ENCODE measurements around the gene ANKRD63.

ANKRD63 gene

GRCh38 chr15:40245666-40246450, 37.0 kb downstream of the ANKRD63 start:
- no peak overlapping the region for H3K4me3 ChIP-seq (ENCODE audit: low read depth, low read length)

GRCh38 chr15:40244961-40245523, 37.8 kb downstream of the ANKRD63 start:
- no peak overlapping the region for H3K4me3 ChIP-seq (ENCODE audit: low read depth, low read length)

- H3K4me3 ChIP-seq (ENCODE audit: low read depth, low read length), result no peak overlapping the region
These were observed 39.6 kb downstream of the ANKRD63 start for GRCh38 chr15:40243126-40243810.

- H3K4me3 ChIP-seq (ENCODE audit: low read depth, low read length), result no peak overlapping the region
These were observed 40.3 kb downstream of the ANKRD63 start for GRCh38 chr15:40242601-40243000.

GRCh38 chr15:40242213-40242599, 40.7 kb downstream of the ANKRD63 start:
- H3K4me3 ChIP-seq (ENCODE audit: low read depth, low read length), result no peak overlapping the region

GRCh38 chr15:40241269-40242212, 41.3 kb downstream of the ANKRD63 start:
- no peak overlapping the region for H3K4me3 ChIP-seq (ENCODE audit: low read depth, low read length)

- no peak overlapping the region for H3K4me3 ChIP-seq (ENCODE audit: low read depth, low read length)
These were observed 42.1 kb downstream of the ANKRD63 start for GRCh38 chr15:40240619-40241221.

GRCh38 chr15:40239693-40240618, 42.9 kb downstream of the ANKRD63 start:
- no peak overlapping the region for H3K4me3 ChIP-seq (ENCODE audit: low read depth, low read length)

- H3K4me3 ChIP-seq (ENCODE audit: low read depth, low read length), result no peak overlapping the region
These were observed 43.5 kb downstream of the ANKRD63 start for GRCh38 chr15:40239404-40239692.

- H3K4me3 ChIP-seq (ENCODE audit: low read depth, low read length), result peak within 1 kb of the TSS; percentile 20
These were observed 44.1 kb downstream of the ANKRD63 start, which contains the start of gene PAK6 for GRCh38 chr15:40238532-40239403. Gene PAK6 (plus strand): TSS chr15:40239063. CDS start chr15:40264786, 25,723 bp downstream.

GRCh38 chr15:40235201-40235885, 47.5 kb downstream of the ANKRD63 start:
- no peak overlapping the region for H3K4me3 ChIP-seq (ENCODE audit: low read depth, low read length)

- H3K4me3 ChIP-seq (ENCODE audit: low read depth, low read length), result no peak overlapping the region
These were observed 48.1 kb downstream of the ANKRD63 start for GRCh38 chr15:40234783-40235182.

GRCh38 chr15:40233727-40234577, 48.9 kb downstream of the ANKRD63 start:
- H3K4me3 ChIP-seq (ENCODE audit: low read depth, low read length), result no peak overlapping the region

GRCh38 chr15:40232625-40233070, 50.2 kb downstream of the ANKRD63 start:
- H3K4me3 ChIP-seq (ENCODE audit: low read depth, low read length), result no peak overlapping the region

Data from iPS-11a (cell line).